KOPT-K1 (cell line): Measurements from ENCODE around the gene RABGEF1.
"Not testable (repeated sequence)": the region's sequence is repeated elsewhere in the genome, so short reads cannot be mapped to it uniquely, and the experiment has no call there.

Experiments used
- H3K27ac ChIP-seq: fragments of 200-600 bp; sonication (generic); 2 replicates; pipeline ENCODE4 v1.5.1; 2016; ENCODE audit warnings: antibody characterized with exemption, mild to moderate bottlenecking, low read depth, low read length; ENCODE audit not compliant: poor library complexity, severe bottlenecking
- H3K36me3 ChIP-seq: fragments of 200-600 bp; sonication (generic); 2 replicates; pipeline ENCODE4 v1.5.1; 2017; ENCODE audit warnings: antibody characterized with exemption, mild to moderate bottlenecking, low read length, moderate library complexity; ENCODE audit not compliant: insufficient read depth
- H3K9me3 ChIP-seq: fragments of 200-600 bp; sonication (generic); 2 replicates; pipeline ENCODE4 v1.5.1; 2017; ENCODE audit warnings: antibody characterized with exemption, low read length, mild to moderate bottlenecking; ENCODE audit not compliant: insufficient read depth, poor library complexity, severe bottlenecking

RABGEF1 gene

DNA sequence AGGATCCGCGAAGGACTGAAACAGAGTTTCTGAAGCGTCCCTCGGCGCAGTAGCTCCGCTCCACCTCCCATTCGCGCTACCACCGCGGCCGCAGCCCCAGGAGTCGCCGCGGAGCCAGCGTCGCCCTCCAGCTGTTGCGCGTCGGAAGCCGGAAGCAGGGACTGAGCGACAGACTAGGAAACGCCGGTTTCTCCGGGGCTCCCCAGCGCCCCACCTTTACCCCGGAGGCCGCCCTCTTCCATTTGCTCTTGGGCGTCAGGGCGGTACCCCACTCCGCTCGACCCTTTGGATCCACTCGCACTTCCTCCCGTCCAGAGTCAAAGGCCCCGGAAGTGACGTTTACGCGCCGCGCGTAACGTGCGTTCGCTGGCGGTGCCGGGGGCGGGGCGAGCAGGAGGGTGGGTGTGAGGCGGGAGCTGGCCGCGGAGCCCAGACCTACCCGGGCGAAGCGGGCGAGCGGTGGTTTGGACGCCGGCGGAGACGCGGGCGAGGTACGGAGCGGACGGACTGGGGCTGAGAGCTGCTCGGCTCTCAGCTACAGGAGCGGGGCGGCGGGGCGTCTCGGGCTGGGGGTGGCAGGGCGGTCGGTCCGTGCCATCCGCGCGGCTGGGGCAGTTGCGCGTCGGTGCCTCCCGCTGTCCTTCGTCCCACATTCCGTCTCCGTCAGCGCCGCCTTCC is at the start of gene RABGEF1:
RABGEF1 (plus strand) TSS at position 432 of the 678 bp plus-strand sequence. CDS start 31,167 bp downstream, outside the sequence.
- Histone ChIP-seq H3K9me3 (peaks cover 12% of the 10 kb centered on the region), H3K27ac (peak within 1 kb of the TSS; percentile 73), H3K36me3 (peaks cover 9% of the 10 kb centered on the region; the same call in 1 of the 2 replicates)

DNA sequence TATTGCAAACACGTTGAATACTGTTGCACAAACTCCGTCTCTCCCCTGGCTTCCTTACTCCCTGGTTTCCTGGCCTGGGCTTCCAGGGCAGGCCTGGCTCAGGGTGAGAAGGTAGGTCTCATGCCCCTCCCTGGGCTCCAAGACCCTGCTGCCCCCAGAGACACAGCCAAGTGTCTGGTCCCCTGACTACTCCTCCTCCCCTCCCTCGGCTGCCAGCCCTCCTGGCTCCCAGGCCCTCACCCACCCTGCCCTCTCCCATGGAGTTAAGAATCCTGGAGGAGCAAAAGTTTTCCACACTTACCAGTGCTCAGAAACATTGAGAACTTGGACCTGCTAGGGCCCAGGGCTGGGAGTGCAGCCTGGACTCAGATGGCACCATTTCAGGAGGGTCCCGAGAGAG is 47.2 kb upstream of the RABGEF1 start:
- no peaks in the 10 kb centered on the region; the same call in 1 of the 2 replicates for H3K36me3 ChIP-seq
- no peaks in the 10 kb centered on the region for H3K9me3 ChIP-seq
- no peak overlapping the region for H3K27ac ChIP-seq

DNA sequence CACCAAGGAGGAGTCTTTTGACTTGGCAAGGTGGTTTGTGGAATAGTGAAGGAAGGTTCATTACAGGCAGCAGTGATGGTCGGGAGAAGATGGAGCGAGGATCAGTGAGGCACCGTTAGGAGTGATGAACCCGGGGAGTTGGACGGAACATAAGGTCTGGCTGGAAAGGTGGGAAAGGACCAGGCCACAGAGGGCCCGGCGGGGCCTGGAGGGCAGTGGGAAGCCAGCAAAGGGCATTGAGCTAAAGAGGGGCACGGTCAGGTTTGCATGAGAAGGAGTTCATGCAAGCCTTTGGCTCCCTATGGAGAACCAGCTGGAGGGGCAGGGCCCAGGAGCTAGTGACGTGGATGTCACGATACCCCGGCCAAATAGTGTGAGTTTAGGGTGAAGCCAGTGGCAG is 46.2 kb upstream of the RABGEF1 start:
- Histone ChIP-seq H3K9me3 (no peaks in the 10 kb centered on the region), H3K36me3 (no peaks in the 10 kb centered on the region; the same call in 1 of the 2 replicates), H3K27ac (no peak overlapping the region)

DNA sequence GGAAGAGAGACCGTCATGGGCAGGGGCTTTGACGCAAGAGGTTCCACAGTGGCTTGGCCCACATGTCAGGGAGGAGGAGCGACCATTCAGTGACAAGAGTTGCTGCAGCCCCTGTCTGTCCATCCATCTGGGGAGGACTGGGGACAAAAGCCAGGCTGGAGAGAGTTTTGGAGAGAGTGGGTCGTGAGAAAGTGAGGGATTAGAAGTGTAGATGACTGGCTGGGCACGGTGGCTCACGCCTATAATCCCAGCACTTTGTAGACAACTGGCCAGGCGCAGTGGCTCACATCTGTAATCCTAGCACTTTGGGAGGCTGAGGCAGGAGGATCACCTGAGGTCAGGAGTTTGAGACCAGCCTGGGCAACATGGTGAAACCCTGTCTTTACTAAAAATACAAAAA is 45.1 kb upstream of the RABGEF1 start:
- not testable (repeated sequence) for H3K27ac ChIP-seq, H3K9me3 ChIP-seq, H3K36me3 ChIP-seq

DNA sequence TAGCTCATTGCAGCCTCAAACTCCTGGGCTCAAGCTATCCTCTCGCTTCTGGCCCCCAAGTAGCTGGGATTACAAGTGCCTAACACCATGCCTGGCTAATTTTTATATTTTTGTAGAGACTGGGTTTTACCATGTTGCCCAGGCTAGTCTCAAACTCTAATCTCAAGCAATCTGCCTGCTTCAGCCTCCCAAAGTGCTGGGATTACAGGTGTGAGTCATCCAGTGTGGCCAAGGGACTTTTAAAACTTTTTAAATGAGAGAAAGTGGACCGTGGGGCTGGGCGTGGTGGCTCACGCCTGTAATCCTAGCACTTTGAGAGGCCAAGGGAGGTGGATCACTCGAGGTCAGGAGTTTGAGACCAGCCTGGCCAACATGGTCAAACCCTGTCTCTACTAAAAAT is 44.4 kb upstream of the RABGEF1 start:
- H3K36me3 ChIP-seq, H3K27ac ChIP-seq, H3K9me3 ChIP-seq: not testable (repeated sequence)

DNA sequence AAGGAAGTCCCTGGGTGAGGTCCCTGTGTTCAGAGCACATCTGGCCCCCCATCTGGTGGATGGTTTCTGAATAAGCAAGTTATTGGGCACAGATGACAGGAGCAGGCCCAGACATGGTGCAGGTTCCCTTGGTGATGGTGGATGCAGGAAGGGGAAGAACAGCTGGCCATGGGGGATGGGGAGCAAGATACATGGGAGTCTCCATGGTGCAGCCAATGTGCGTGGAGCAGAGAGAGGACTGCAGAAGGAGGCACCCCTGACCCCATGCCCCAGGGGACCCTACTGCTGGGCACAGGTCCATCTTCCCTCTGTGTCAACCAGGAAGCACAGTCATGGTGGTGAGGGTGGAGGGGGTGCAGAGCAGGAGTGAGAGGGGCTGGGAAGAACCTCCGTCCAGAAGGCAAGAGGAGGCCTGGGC is 43.8 kb upstream of the RABGEF1 start:
- Histone ChIP-seq H3K9me3 (no peaks in the 10 kb centered on the region), H3K36me3 (no peaks in the 10 kb centered on the region; the same call in 1 of the 2 replicates), H3K27ac (no peak overlapping the region)

DNA sequence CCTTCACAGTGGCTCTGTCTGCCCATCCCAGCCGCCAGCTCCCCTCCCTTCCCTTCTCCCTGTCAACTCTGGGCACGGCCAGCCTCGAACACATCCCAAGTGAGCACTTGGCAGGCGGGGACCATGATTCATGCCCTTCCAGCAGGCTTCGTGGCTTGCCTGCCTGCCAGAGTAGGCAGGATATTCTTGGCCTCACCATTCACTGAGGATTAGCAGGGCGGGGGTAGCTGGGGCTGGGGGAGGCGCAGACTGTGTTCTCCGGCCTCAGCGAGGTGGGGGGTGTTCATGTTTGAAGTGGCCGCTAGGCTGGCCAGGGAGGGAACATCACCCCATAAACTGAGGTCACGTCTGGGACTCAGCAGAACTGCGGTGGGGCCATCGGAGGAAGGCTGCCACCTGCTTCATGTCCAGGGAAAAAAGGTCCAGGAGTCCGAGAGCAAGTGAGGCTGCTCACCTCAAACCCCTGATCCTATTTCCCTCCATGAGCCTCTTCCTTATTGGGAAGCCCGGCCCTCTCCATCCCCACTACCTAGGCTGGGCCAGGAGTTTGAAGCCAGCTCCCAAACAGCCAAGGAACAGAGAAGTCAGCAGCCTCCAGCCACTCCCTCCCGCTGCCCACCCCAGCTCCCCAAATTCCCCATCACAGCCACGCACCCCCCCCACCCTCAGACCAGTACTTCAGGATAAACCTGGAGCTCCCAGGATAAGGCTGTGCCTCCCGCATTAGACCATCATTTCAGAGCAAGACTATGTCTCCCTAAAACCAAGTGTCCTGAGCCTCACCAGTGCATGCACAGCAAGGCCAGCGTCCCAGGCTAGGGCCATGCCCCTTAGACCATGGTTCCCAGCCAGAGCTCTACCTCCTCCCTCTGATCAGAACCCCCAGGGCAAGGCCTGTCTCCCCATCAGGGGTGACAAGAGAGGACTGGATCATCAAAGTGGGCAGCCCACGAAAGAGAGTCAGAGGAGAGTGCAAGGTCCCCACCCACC is 42.8 kb upstream of the RABGEF1 start:
- H3K36me3 ChIP-seq: no peaks in the 10 kb centered on the region; the same call in 1 of the 2 replicates
- H3K27ac ChIP-seq: no peak overlapping the region
- no peaks in the 10 kb centered on the region for H3K9me3 ChIP-seq

DNA sequence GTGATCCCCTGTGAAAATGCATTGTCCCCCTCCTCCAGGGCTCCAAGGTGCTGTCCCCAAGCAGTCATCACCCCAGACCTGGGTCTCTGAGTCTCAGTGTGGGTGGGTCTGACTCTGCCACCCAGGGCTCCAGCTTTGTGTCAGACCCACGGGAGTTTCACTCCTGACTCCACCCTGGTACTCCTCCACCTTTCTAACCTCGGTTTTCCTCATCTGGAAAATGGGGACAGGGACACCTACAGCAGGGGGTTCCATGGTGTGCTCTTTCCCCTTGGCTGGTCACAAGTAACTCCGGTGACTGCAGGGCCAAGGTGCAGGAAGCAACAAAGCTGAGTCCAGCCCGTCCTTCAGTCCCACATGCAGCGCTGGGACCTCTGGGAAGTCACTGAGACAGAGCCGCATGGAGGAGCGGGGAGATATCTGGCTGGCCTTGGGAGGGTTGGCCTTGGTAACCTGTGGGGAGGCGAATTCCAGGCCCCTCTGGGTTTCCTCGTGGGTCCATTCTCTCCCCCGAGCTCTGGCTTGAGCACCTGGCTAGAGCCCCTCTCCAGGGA is 41.8 kb upstream of the RABGEF1 start:
- Histone ChIP-seq H3K36me3 (no peaks in the 10 kb centered on the region; the same call in 1 of the 2 replicates), H3K27ac (no peak overlapping the region), H3K9me3 (no peaks in the 10 kb centered on the region)

DNA sequence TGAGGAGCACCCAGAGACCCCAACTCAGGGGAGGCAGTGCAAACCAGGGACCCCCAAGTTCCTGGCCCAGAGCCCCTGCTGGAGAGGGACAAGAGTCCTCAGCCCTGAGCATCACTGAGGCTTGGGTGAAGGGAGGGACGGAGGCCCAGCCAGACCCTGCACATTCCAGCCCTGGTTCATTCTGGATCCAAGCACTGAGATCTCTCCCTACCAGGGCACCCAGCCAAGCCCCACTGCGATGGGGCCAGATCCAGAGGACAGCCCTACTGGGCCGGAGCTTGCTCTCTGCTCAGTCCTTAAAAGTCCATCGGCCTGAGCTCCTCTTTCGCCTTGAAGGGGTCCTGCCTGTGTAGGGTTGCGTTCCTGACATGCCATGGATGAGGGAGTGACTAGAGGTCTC is 40.5 kb upstream of the RABGEF1 start:
- no peak overlapping the region for H3K27ac ChIP-seq
- no peaks in the 10 kb centered on the region for H3K9me3 ChIP-seq
- H3K36me3 ChIP-seq: no peaks in the 10 kb centered on the region

DNA sequence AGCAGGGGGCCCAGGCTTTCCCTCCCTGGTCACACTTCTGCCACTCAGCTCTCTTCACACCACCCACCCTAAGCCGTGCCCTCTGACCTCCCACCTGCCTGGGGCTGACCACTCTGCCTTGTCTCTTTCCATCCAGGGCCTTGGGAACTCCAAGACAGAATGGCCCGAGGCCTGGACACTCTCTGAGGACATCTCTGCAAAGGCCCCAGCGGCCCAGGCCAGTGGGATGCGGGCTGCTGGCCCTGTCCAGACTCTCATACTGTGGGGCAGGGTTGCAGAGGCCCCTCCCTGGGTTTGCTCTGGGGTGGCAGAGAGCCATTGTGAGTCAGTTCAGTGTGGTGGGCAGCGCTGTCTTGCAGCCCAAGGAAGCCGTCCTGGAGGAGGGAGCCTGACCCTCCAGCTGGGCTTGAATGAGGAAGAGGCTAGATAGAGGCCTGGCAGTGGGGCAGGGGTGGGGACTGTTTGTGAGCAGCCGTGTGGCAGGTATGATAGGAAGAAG is 39.9 kb upstream of the RABGEF1 start:
- Histone ChIP-seq H3K36me3 (no peaks in the 10 kb centered on the region), H3K27ac (no peak overlapping the region), H3K9me3 (no peaks in the 10 kb centered on the region)

DNA sequence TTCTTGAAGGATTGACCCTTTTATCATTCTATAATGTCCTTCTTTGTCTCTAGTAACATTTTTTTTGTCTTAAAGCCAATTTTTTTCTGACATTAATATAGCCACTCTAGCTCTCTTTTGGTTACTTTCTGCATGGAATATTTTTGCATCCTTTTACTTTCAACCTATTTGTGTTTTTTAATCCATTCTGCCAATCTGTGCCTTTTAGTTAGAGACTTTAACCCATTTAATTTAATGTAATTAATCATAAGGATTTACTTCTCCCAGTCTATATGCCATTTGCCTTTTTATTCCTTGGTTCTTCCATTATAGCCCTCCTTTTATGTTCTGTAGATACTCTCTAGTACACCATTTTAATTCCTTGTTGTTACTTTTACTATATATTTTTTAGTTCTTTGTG is 32.7 kb upstream of the RABGEF1 start:
- Histone ChIP-seq H3K9me3 (no peaks in the 10 kb centered on the region), H3K27ac (no peak overlapping the region), H3K36me3 (no peaks in the 10 kb centered on the region)

DNA sequence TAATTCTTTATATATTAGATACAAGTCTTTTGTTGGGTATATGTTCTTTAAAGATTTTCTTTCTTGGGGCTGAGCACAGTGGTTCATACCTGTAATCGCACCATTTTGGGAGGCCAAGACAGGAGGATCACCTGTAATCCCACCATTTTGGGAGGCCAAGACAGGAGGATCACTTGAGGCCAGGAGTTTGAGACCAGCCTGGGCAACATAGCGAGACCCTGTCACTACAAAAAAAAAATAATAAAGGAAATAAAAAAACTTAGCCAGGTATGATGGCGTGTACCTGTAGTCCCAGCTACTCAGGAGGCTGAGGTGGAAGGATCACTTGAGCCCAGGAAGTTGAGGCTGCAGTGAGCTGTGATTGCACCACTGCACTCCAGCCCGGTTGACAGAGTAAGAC is 29.8 kb upstream of the RABGEF1 start:
- H3K9me3 ChIP-seq, H3K36me3 ChIP-seq, H3K27ac ChIP-seq: not testable (repeated sequence)

DNA sequence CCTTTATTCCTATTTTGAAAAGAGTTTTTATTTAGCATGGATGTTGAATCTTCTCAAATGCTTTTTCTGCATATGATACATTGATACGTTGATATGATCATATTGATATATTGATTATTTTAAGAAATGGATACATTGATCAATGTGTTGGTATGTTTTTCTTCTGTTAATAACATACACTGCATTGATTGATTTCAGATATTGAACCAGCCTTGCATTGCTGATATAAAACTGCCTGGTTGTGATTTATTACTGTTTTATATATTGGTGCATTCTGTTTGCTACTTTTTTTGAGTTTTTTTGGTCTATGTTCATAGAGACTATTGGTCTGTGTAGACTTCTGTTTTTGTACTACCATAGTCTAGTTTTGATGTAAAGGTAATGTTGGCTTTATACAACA is 26.8 kb upstream of the RABGEF1 start:
- H3K36me3 ChIP-seq: no peaks in the 10 kb centered on the region; the same call in 1 of the 2 replicates
- peaks cover 9% of the 10 kb centered on the region for H3K9me3 ChIP-seq
- no peak overlapping the region for H3K27ac ChIP-seq

DNA sequence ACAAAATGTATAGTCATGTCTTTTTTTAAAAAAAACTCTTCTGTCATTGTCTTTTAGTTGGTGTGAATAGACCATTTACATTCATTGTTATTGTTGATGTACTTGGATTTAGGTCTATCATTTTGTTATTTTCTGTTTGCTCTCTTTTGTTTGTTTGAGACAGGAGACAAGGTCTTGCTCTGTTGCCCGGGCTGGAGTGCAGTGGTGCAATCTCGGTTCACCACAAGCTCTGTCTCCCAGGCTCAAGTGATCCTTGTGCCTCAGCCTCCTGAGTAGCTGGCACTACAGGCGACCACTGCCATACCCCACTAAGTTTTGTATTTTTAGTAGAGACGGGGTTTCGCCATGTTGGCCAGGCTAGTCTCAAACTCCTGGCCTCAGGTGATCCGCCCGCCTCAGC is 23.9 kb upstream of the RABGEF1 start:
- H3K27ac ChIP-seq, H3K9me3 ChIP-seq, H3K36me3 ChIP-seq: not testable (repeated sequence)

DNA sequence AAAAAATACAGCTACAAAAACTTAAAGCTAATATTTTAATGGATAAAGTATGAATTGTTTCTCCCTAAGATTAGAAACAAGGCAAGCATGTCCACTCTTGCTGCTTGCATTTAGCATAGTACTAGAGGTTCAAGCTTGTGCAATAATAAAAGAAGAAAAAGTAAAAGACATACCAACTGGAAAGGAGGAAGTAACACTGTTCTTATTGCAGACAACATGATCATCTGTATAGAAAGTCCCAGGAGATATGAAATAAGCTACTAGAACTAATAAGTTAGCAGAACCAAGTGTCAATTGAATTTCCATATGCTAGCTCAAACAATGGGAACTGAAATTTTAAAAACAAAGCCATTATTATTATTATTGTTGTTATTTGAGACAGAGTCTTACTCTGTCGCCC is 20.0 kb upstream of the RABGEF1 start:
- Histone ChIP-seq H3K9me3 (peaks cover 16% of the 10 kb centered on the region), H3K27ac (no peak overlapping the region), H3K36me3 (no peaks in the 10 kb centered on the region)
